ENCODE measurements around the gene S100A13.
A peak's percentile ranks its signal among the peaks of the same experiment; 100 is the strongest.

S100A13 gene

GRCh38 chr1:153627715-153628626, 666 bp upstream of the S100A13 start, which contains the start of gene S100A1:
TSS of gene S100A1 (plus strand) at chr1:153628434. CDS start at chr1:153630522, 2,088 bp downstream.
- no peak for TF ChIP-seq CTCF (IDR thresholded peaks at IDR 0.05; ENCODE audit: low read depth, low read length, missing control alignments)
- in situ Hi-C loops (cut with HindIII; ENCODE audit: low sequenced_read_pairs): no loop called here
- H3K4me3 ChIP-seq (ENCODE audit: low read depth, low read length): peak within 1 kb of the TSS; percentile 59
- no peak for DNase-seq (ENCODE audit: low read depth)

GRCh38 chr1:153626477-153626903, 815 bp downstream of the S100A13 start:
- in situ Hi-C loops (cut with HindIII; ENCODE audit: low sequenced_read_pairs): no loop called here
- TF ChIP-seq CTCF (IDR thresholded peaks at IDR 0.05; ENCODE audit: low read depth, low read length, missing control alignments): no peak
- peak overlapping the region; percentile 59 for H3K4me3 ChIP-seq (ENCODE audit: low read depth, low read length)
- DNase-seq (ENCODE audit: low read depth): no peak

- peak overlapping the region; percentile 4 for H3K4me3 ChIP-seq (ENCODE audit: low read depth, low read length)
- no peak for DNase-seq (ENCODE audit: low read depth)
- in situ Hi-C loops (cut with HindIII; ENCODE audit: low sequenced_read_pairs): no loop called here
These were observed 2.2 kb downstream of the S100A13 start for GRCh38 chr1:153624965-153625611.

GRCh38 chr1:153623101-153623500, 4.2 kb downstream of the S100A13 start:
- in situ Hi-C loops (cut with HindIII; ENCODE audit: low sequenced_read_pairs): no loop called here
- DNase-seq (ENCODE audit: low read depth): no peak

More at GRCh38 chr1:153624965-153625611, 2.2 kb downstream of the S100A13 start:
- no peak for TF ChIP-seq CTCF (IDR thresholded peaks at IDR 0.05; ENCODE audit: low read depth, low read length, missing control alignments)

GRCh38 chr1:153619171-153619570, 8.1 kb downstream of the S100A13 start:
- no peak for DNase-seq (ENCODE audit: low read depth)
- in situ Hi-C loops (cut with HindIII; ENCODE audit: low sequenced_read_pairs): no loop called here
- TF ChIP-seq CTCF (IDR thresholded peaks at IDR 0.05; ENCODE audit: low read depth, low read length, missing control alignments): no peak
- no peak overlapping the region for H3K4me3 ChIP-seq (ENCODE audit: low read depth, low read length)

More at GRCh38 chr1:153623101-153623500, 4.2 kb downstream of the S100A13 start:
- H3K4me3 ChIP-seq (ENCODE audit: low read depth, low read length): no peak overlapping the region
- no peak for TF ChIP-seq CTCF (IDR thresholded peaks at IDR 0.05; ENCODE audit: low read depth, low read length, missing control alignments)

GRCh38 chr1:153617663-153618062, 9.6 kb downstream of the S100A13 start:
- in situ Hi-C loops (cut with HindIII; ENCODE audit: low sequenced_read_pairs): no loop called here
- H3K4me3 ChIP-seq (ENCODE audit: low read depth, low read length): no peak overlapping the region
- no peak for TF ChIP-seq CTCF (IDR thresholded peaks at IDR 0.05; ENCODE audit: low read depth, low read length, missing control alignments)
- no peak for DNase-seq (ENCODE audit: low read depth)
